Upper lobe of left lung (tissue), 6 donors: ENCODE measurements around the gene IQCM. TPM values are rescaled to one million over a fixed set of nuclear protein-coding genes. Genes with fewer than 3 reads are reported as not detected.

ENCODE experiments used
- ATAC-seq, 2 donors: fragments of 200-7000 bp; cut with Tn5 transposase; one replicate each; pipeline ENCODE4 v1.9.1; 2022; ENCODE audit warnings: mild to moderate bottlenecking in 2 of 2, moderate library complexity in 2 of 2; ENCODE audit not compliant: low FRiP score in 2 of 2
- DNase-seq, 2 donors: peaks; one replicate each; pipeline ENCODE4 v3.0.0-alpha.2; 2019 to 2020
- H3K27ac ChIP-seq, 4 donors: fragments of 200-600 bp; sonication (generic); one replicate each; pipeline ENCODE4 v1.5.1; 2016 to 2019
- H3K27me3 ChIP-seq, 4 donors: fragments of 200-600 bp; sonication (generic); one replicate each; pipeline ENCODE4 v1.5.1; 2017 to 2019
- H3K36me3 ChIP-seq, 4 donors: fragments of 200-600 bp; sonication (generic); one replicate each; pipeline ENCODE4 v1.5.1; 2016 to 2019
- H3K4me1 ChIP-seq, 4 donors: fragments of 200-600 bp; sonication (generic); one replicate each; pipeline ENCODE4 v1.5.1; 2018 to 2019
- H3K4me3 ChIP-seq, 4 donors: fragments of 200-600 bp; sonication (generic); one replicate each; pipeline ENCODE4 v1.5.1; 2017 to 2019; ENCODE audit warnings: mild to moderate bottlenecking in 2 of 4, moderate library complexity in 1 of 4
- H3K9me3 ChIP-seq, 4 donors: fragments of 200-600 bp; sonication (generic); one replicate each; pipeline ENCODE4 v1.5.1; 2018 to 2019
- EP300 ChIP-seq, 4 donors: sonication (generic); formaldehyde crosslinking; IDR thresholded peaks; one replicate each; pipeline ENCODE4 v1.5.1; 2017; ENCODE audit warnings: antibody characterized with exemption in 4 of 4, control low read depth in 2 of 4
- POLR2A ChIP-seq, 4 donors: fragments of 450-650 bp; IDR thresholded peaks; one replicate each; pipeline ENCODE4 v1.5.1; 2016 to 2017; ENCODE audit warnings: antibody characterized with exemption in 4 of 4, mild to moderate bottlenecking in 2 of 4
- POLR2AphosphoS5 ChIP-seq, 2 donors: sonication (generic); formaldehyde crosslinking; IDR thresholded peaks; one replicate each; pipeline ENCODE4 v1.5.1; 2017; ENCODE audit warnings: antibody characterized with exemption in 2 of 2
- WGBS, 2 donors: methylation state at CpG; one replicate each; pipeline ENCODE4 v1.1.5; 2017 to 2018; 5-methylcytosine and 5-hydroxymethylcytosine counted together
- total RNA-seq, 6 donors: library from RNA; depleted of rRNA in 4 of 6; stranded (reverse); fragments of >200 nt in 4 of 6; gene quantifications; one replicate each; pipeline versions ENCODE4 v1.1.0 to v1.2.1, GENCODE V29; 2016 to 2021
- TF ChIP-seq, protein P1 (sequence below), 6 experiments: fragments of 450-650 bp in 4 of 6; fragments of 200-600 bp in 2 of 6; sonication (generic) in 2 of 6; IDR thresholded peaks; one replicate each; pipeline ENCODE4 v1.5.1; 2016 to 2019; ENCODE audit warnings: antibody characterized with exemption in 6 of 6
- donor health status: DM: no; HTN: no; CAD: no; lungs with moderate emphysema.
- donor health status: DM: no; HTN: yes; CAD: no; lungs with severe emphysema.

IQCM gene
- total RNA-seq, 6 donors from 2014 or later: not detected

GRCh38 chr4:149534779-149535178, 280.9 kb downstream of the IQCM start:
- WGBS, 2 donors: 72 to 73% methylated on average over 2 of the region's 2 CpGs
- Histone ChIP-seq H3K36me3 (no peaks in the 10 kb centered on the region), H3K9me3 (peaks cover 0 to 3% (median 0%) of the 10 kb centered on the region in 4 donors), H3K4me3 (no peak overlapping the region), H3K4me1 (peaks cover 0 to 5% (median 0%) of the 10 kb centered on the region in 4 donors), H3K27ac (no peak overlapping the region), H3K27me3 (no peaks in the 10 kb centered on the region)
- ATAC-seq: no peak
- TF ChIP-seq EP300 (IDR thresholded peaks at IDR 0.05): no peak
- TF ChIP-seq, protein P1, sequence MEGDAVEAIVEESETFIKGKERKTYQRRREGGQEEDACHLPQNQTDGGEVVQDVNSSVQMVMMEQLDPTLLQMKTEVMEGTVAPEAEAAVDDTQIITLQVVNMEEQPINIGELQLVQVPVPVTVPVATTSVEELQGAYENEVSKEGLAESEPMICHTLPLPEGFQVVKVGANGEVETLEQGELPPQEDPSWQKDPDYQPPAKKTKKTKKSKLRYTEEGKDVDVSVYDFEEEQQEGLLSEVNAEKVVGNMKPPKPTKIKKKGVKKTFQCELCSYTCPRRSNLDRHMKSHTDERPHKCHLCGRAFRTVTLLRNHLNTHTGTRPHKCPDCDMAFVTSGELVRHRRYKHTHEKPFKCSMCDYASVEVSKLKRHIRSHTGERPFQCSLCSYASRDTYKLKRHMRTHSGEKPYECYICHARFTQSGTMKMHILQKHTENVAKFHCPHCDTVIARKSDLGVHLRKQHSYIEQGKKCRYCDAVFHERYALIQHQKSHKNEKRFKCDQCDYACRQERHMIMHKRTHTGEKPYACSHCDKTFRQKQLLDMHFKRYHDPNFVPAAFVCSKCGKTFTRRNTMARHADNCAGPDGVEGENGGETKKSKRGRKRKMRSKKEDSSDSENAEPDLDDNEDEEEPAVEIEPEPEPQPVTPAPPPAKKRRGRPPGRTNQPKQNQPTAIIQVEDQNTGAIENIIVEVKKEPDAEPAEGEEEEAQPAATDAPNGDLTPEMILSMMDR (IDR thresholded peaks at IDR 0.05): no peak
- TF ChIP-seq POLR2AphosphoS5 (IDR thresholded peaks at IDR 0.05): no peak
- TF ChIP-seq POLR2A (IDR thresholded peaks at IDR 0.05): no peak
- no peak for DNase-seq

DNA sequence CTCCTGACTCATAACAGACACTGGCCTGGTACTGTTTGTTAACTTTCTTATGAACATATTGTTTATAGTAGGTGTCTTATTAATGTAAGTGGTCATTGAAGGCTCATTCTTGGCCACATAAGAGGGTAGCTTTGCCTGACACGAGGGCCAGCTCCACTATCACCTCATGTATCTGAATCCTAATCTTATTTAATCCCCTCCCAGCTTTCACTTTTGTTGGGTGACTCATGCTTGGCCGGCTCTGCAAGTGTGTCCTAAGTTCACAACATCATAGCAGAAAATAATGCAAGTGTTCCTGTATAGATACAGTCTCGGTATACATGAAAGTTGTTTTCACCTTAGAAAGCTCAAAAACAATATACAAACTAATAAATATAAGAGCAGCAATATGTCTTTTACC, 283.8 kb downstream of the IQCM start:
- Histone ChIP-seq H3K27me3 (no peaks in the 10 kb centered on the region), H3K4me3 (no peak overlapping the region), H3K36me3 (no peaks in the 10 kb centered on the region), H3K4me1 (peaks cover 0 to 5% (median 0%) of the 10 kb centered on the region in 4 donors), H3K9me3 (peaks cover 0 to 3% (median 0%) of the 10 kb centered on the region in 4 donors), H3K27ac (no peak overlapping the region)
- ATAC-seq (no peak), DNase-seq (no peak)
- WGBS, 2 donors: 37 to 38% methylated on average over 3 of the region's 3 CpGs
- TF ChIP-seq, protein P1 (IDR thresholded peaks at IDR 0.05): no peak
- no peak for TF ChIP-seq EP300 (IDR thresholded peaks at IDR 0.05)
- TF ChIP-seq POLR2AphosphoS5 (IDR thresholded peaks at IDR 0.05): no peak
- TF ChIP-seq POLR2A (IDR thresholded peaks at IDR 0.05): no peak

DNA sequence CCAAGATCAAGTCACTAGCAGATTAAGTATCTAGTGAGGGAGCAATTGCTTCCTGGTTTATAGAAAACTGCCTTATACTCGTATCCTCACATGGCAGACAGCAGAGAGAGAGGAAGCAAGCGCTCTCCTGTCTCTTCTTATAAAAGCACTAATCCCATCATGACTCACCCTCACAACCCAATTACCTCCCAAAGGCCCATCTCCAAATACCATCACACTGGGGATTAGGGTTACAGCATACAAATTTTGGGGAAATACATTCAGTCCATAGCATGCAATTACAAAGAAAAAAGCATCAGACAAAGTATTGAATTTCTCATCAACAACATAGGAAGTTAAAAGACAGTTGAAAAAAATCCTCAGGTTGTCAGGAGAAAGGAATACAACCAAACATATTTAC, 292.6 kb downstream of the IQCM start:
- no peak overlapping the region for H3K4me3 ChIP-seq
- H3K4me1 ChIP-seq: no peaks in the 10 kb centered on the region
- H3K27me3 ChIP-seq: no peaks in the 10 kb centered on the region
- ATAC-seq (no peak), DNase-seq (no peak)
- 65 to 77% methylated on average over 2 of the region's 2 CpGs for WGBS, 2 donors
- no peak for TF ChIP-seq EP300 (IDR thresholded peaks at IDR 0.05)
- TF ChIP-seq POLR2A (IDR thresholded peaks at IDR 0.05): no peak
- TF ChIP-seq, protein P1 (IDR thresholded peaks at IDR 0.05): no peak
- no peak for TF ChIP-seq POLR2AphosphoS5 (IDR thresholded peaks at IDR 0.05)
- no peaks in the 10 kb centered on the region for H3K9me3 ChIP-seq
- no peak overlapping the region for H3K27ac ChIP-seq
- H3K36me3 ChIP-seq: no peaks in the 10 kb centered on the region

- H3K27me3 ChIP-seq: no peaks in the 10 kb centered on the region
- H3K27ac ChIP-seq: no peak overlapping the region
- H3K9me3 ChIP-seq: no peaks in the 10 kb centered on the region
- TF ChIP-seq, protein P1 (IDR thresholded peaks at IDR 0.05): no peak
- no peak for TF ChIP-seq POLR2A (IDR thresholded peaks at IDR 0.05)
- no peak for TF ChIP-seq POLR2AphosphoS5 (IDR thresholded peaks at IDR 0.05)
- no peak for TF ChIP-seq EP300 (IDR thresholded peaks at IDR 0.05)
- H3K36me3 ChIP-seq: no peaks in the 10 kb centered on the region
- H3K4me3 ChIP-seq: no peak overlapping the region
- no peaks in the 10 kb centered on the region for H3K4me1 ChIP-seq
- DNase-seq: no peak
- 57 to 69% methylated on average over 3 of the region's 3 CpGs for WGBS, 2 donors
- peak in 1 of 2 donors; percentile 31 for ATAC-seq
Observed at GRCh38 chr4:149521611-149522425, 293.8 kb downstream of the IQCM start.

- DNase-seq (no peak), ATAC-seq (no peak)
- Histone ChIP-seq H3K27ac (no peak overlapping the region), H3K36me3 (no peaks in the 10 kb centered on the region), H3K4me3 (no peak overlapping the region), H3K4me1 (no peaks in the 10 kb centered on the region), H3K27me3 (no peaks in the 10 kb centered on the region), H3K9me3 (no peaks in the 10 kb centered on the region)
- TF ChIP-seq, protein P1 (IDR thresholded peaks at IDR 0.05): no peak
- TF ChIP-seq POLR2AphosphoS5 (IDR thresholded peaks at IDR 0.05): no peak
- no peak for TF ChIP-seq POLR2A (IDR thresholded peaks at IDR 0.05)
- no peak for TF ChIP-seq EP300 (IDR thresholded peaks at IDR 0.05)
Observed at GRCh38 chr4:149518471-149518870, 297.2 kb downstream of the IQCM start.
